T-helper 17 cell (primary cell): ENCODE measurements around the gene TTC7B. TPM values are rescaled to one million over a fixed set of nuclear protein-coding genes. Genes with fewer than 3 reads are reported as not detected.
A peak's percentile ranks its signal among the peaks of the same experiment; 100 is the strongest.

Experiments used
- ATAC-seq: fragments of 150-1000 bp; cut with Tn5 transposase; 2 replicates; pipeline ENCODE4 v1.10.0; 2021; ENCODE audit warnings: mild to moderate bottlenecking, moderate library complexity
- DNase-seq, 3 donors: peaks; one replicate each; pipeline versions ENCODE4 v3.0.0 to v3.0.0-alpha.2; 2020 to 2021
- H3K9me3 ChIP-seq: one replicate; pipeline ENCODE4 v1.7.0; 2013; ENCODE audit warnings: low read length, mild to moderate bottlenecking; ENCODE audit not compliant: control insufficient read depth, poor library complexity, severe bottlenecking
- H3K27ac Mint-ChIP-seq: one replicate; pipeline ENCODE4 v1.8.0; 2022; ENCODE audit warnings: mild to moderate bottlenecking, moderate library complexity, mixed read lengths
- H3K27me3 Mint-ChIP-seq: one replicate; pipeline ENCODE4 v1.8.0; 2022; ENCODE audit warnings: mixed read lengths
- H3K36me3 Mint-ChIP-seq: one replicate; pipeline ENCODE4 v1.8.0; 2022; ENCODE audit warnings: low read depth, mixed read lengths
- H3K4me1 Mint-ChIP-seq: one replicate; pipeline ENCODE4 v1.8.0; 2022; ENCODE audit warnings: mild to moderate bottlenecking, mixed read lengths
- H3K4me3 Mint-ChIP-seq: one replicate; pipeline ENCODE4 v1.8.0; 2022; ENCODE audit warnings: mild to moderate bottlenecking, moderate library complexity, mixed read lengths
- total RNA-seq, 4 donors: library from RNA in 2 of 4; stranded (reverse) in 2 of 4; gene quantifications; one replicate each; pipeline ENCODE4 v1.2.3 and lab custom pipeline; 2022 to 2026

TTC7B gene
- total RNA-seq, 2 donors from 2014 or later: 2.5 to 28.3 TPM

DNA sequence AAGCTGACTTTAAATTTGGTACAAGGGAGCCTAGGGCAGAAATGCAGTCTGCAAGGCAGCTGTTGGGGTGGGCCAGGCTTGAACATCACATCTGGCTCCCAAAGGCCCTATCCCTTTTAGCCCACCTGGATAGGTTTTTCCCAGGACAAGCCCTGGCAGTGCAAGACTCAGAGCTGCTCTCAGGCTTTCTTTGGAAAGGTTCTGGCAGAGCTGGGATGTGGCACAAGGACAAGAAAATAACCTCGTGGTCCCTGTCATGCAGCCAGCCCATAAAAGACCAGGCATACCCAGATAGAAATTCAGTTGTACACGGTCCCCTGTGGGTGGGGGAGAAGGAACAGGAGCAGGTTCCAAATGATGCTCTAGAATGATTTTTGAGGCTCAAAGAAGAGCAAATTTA is 206.9 kb downstream of the TTC7B start:
- Mint-ChIP-seq H3K36me3 (no peaks in the 10 kb centered on the region), H3K4me3 (no peak overlapping the region), H3K27ac (no peak overlapping the region), H3K4me1 (peaks cover 4% of the 10 kb centered on the region), H3K27me3 (peaks cover 22% of the 10 kb centered on the region)
- ATAC-seq: no peak
- no peak for DNase-seq
- no peaks in the 10 kb centered on the region for H3K9me3 ChIP-seq

GRCh38 chr14:90608929-90609341 is 207.3 kb downstream of the TTC7B start:
- no peak for ATAC-seq
- Mint-ChIP-seq H3K27ac (no peak overlapping the region), H3K4me1 (peaks cover 2% of the 10 kb centered on the region), H3K36me3 (no peaks in the 10 kb centered on the region), H3K4me3 (no peak overlapping the region), H3K27me3 (peaks cover 26% of the 10 kb centered on the region)
- H3K9me3 ChIP-seq: no peaks in the 10 kb centered on the region
- DNase-seq: no peak

GRCh38 chr14:90608281-90608680 is 207.9 kb downstream of the TTC7B start:
- Mint-ChIP-seq H3K27ac (peak overlapping the region; percentile 43), H3K4me3 (no peak overlapping the region), H3K4me1 (peaks cover 2% of the 10 kb centered on the region), H3K36me3 (no peaks in the 10 kb centered on the region), H3K27me3 (peaks cover 28% of the 10 kb centered on the region)
- no peaks in the 10 kb centered on the region for H3K9me3 ChIP-seq
- no peak for DNase-seq
- ATAC-seq: no peak

DNA sequence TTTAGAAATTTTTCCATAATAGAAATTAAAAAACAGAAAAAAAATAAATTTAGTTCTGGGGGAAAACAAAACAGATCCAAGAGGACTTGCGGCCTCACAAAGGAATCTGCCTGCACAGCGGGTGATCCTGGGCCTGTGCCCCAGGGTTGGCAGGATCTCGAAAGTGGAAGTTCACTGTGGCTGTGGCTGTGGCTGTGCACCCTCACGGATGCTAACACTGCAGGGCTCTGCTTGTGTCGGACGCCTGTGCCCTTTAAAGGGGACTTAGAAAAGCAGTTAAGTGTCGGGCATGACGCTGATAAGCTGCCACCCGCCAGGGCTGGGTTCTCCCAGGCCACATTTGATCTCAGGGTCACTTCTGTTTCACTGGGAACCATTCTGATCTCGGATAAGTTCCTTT is 209.1 kb downstream of the TTC7B start:
- peaks cover 35% of the 10 kb centered on the region for H3K27me3 Mint-ChIP-seq
- no peak for DNase-seq
- H3K9me3 ChIP-seq: no peaks in the 10 kb centered on the region
- ATAC-seq: no peak
- H3K36me3 Mint-ChIP-seq: peaks cover 2% of the 10 kb centered on the region
- H3K4me3 Mint-ChIP-seq: no peak overlapping the region
- H3K4me1 Mint-ChIP-seq: peaks cover 2% of the 10 kb centered on the region
- no peak overlapping the region for H3K27ac Mint-ChIP-seq

GRCh38 chr14:90606434-90606833 is 209.8 kb downstream of the TTC7B start:
- Mint-ChIP-seq H3K4me3 (no peak overlapping the region), H3K36me3 (peaks cover 2% of the 10 kb centered on the region), H3K27me3 (peaks cover 35% of the 10 kb centered on the region), H3K27ac (no peak overlapping the region), H3K4me1 (no peaks in the 10 kb centered on the region)
- ATAC-seq (no peak), DNase-seq (no peak)
- no peaks in the 10 kb centered on the region for H3K9me3 ChIP-seq

DNA sequence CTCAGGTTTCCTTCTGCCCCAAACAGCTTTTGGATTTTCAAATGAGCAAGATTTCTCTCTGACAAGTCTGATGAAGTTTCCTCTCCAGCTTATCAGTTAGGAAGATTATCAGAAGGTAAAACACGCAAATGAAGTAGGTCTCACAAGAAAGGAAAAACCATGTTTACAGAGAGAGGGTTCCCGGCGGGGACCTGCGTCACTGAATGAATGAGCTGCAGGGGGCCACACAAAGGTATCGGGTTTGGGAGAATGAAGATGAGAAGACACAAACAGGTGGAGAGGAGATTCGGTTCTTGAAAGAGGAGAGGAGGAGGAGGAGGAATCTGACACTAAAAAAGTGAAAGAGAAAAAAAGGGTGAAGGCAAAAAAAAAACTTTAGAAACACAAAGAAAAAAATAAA is 210.8 kb downstream of the TTC7B start:
- Mint-ChIP-seq H3K4me1 (no peaks in the 10 kb centered on the region), H3K27ac (no peak overlapping the region), H3K27me3 (peaks cover 37% of the 10 kb centered on the region), H3K4me3 (no peak overlapping the region), H3K36me3 (peaks cover 2% of the 10 kb centered on the region)
- ATAC-seq (no peak), DNase-seq (no peak)
- H3K9me3 ChIP-seq: no peaks in the 10 kb centered on the region

- Mint-ChIP-seq H3K27me3 (peaks cover 47% of the 10 kb centered on the region), H3K4me1 (no peaks in the 10 kb centered on the region), H3K27ac (no peak overlapping the region), H3K4me3 (no peak overlapping the region), H3K36me3 (peaks cover 2% of the 10 kb centered on the region)
- H3K9me3 ChIP-seq: no peaks in the 10 kb centered on the region
- DNase-seq: no peak
- ATAC-seq: no peak
These were observed 211.9 kb downstream of the TTC7B start for GRCh38 chr14:90604356-90604755.

GRCh38 chr14:90603841-90604240 is 212.4 kb downstream of the TTC7B start:
- ATAC-seq (no peak), DNase-seq (no peak)
- Mint-ChIP-seq H3K27ac (no peak overlapping the region), H3K36me3 (peaks cover 2% of the 10 kb centered on the region), H3K4me1 (no peaks in the 10 kb centered on the region), H3K4me3 (no peak overlapping the region), H3K27me3 (peaks cover 51% of the 10 kb centered on the region)
- H3K9me3 ChIP-seq: no peaks in the 10 kb centered on the region

DNA sequence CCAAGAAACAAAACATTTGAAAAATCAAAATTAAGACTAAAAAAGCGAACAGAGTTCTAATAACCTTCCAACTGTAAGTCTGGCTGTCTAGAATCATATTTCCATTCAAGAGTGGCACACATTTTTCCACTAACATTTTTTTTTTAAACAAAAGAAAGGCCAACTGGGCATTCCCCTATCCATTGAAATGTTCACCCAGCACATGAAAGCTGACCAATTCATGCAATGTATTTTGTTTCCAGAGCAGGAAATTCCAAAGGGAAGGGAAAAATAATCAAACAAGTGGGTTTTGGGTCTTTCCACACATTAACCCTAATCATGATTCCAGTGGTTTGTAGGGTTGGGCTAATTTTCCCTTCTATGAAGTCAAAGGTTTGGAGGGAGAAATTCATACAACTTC is 212.9 kb downstream of the TTC7B start:
- DNase-seq (no peak), ATAC-seq (no peak)
- Mint-ChIP-seq H3K27ac (no peak overlapping the region), H3K4me1 (no peaks in the 10 kb centered on the region), H3K36me3 (peaks cover 2% of the 10 kb centered on the region), H3K4me3 (no peak overlapping the region), H3K27me3 (peaks cover 50% of the 10 kb centered on the region)
- H3K9me3 ChIP-seq: no peaks in the 10 kb centered on the region

DNA sequence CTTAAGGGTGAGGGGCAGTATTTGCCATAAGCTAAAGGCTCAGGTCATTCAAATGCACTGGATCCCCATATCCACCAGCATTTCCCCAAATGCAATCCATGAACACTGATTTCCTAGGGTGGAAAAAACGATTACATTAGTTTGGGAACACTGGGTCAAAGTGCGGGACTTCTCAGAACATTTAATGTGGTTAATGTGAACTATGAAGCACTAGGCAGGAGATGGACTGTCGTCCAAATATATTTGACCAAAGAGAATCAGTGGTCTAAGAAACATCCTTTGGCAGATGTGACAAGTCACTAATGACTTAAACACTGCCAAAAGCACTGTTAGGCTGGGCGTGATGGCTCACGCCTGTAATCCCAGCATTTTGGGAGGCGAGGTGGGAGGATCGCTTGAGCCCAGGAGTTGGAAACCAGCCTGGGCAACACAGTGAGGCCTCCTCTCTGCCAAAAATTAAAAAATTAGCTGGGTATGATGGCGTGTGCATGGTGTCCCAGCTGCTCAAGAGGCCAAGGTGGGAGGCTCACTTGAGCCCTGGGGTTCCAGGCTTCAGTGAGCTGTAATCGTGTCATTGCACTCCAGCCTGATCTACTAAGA is 214.0 kb downstream of the TTC7B start:
- H3K9me3 ChIP-seq: no peaks in the 10 kb centered on the region
- ATAC-seq (no peak), DNase-seq (no peak)
- H3K36me3 Mint-ChIP-seq: peaks cover 2% of the 10 kb centered on the region
- no peaks in the 10 kb centered on the region for H3K4me1 Mint-ChIP-seq
- peaks cover 47% of the 10 kb centered on the region for H3K27me3 Mint-ChIP-seq
- no peak overlapping the region for H3K27ac Mint-ChIP-seq
- no peak overlapping the region for H3K4me3 Mint-ChIP-seq

GRCh38 chr14:90601563-90601962 is 214.7 kb downstream of the TTC7B start:
- ATAC-seq (no peak), DNase-seq (no peak)

DNA sequence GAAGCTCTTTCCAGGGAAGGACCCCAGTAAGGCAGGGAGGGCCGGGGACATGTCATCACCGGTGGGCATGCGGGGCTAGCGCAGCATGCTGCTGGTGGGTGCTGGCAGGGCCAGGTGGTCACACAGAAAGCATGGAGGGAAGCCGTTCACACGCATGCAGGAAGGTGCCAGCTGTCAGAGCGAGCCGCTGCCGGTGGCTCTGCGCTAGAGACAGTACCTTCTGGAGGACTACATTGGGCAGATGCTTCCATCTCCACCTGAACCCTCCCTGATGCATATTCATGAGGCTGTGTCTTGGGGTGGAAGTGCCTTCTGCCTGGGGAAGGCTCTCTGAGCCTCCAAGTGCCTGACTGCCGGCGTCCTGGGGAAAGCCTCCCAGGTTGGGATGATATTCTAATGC is 215.6 kb downstream of the TTC7B start:
- H3K4me3 Mint-ChIP-seq: no peak overlapping the region
- DNase-seq (no peak), ATAC-seq (no peak)
- no peak overlapping the region for H3K27ac Mint-ChIP-seq
- H3K27me3 Mint-ChIP-seq: peaks cover 45% of the 10 kb centered on the region
- H3K9me3 ChIP-seq: no peaks in the 10 kb centered on the region
- H3K36me3 Mint-ChIP-seq: peaks cover 2% of the 10 kb centered on the region
- no peaks in the 10 kb centered on the region for H3K4me1 Mint-ChIP-seq

More at GRCh38 chr14:90601563-90601962, 214.7 kb downstream of the TTC7B start:
- Mint-ChIP-seq H3K36me3 (peaks cover 2% of the 10 kb centered on the region), H3K27ac (no peak overlapping the region), H3K27me3 (peaks cover 47% of the 10 kb centered on the region), H3K4me1 (no peaks in the 10 kb centered on the region), H3K4me3 (no peak overlapping the region)
- H3K9me3 ChIP-seq: no peaks in the 10 kb centered on the region

DNA sequence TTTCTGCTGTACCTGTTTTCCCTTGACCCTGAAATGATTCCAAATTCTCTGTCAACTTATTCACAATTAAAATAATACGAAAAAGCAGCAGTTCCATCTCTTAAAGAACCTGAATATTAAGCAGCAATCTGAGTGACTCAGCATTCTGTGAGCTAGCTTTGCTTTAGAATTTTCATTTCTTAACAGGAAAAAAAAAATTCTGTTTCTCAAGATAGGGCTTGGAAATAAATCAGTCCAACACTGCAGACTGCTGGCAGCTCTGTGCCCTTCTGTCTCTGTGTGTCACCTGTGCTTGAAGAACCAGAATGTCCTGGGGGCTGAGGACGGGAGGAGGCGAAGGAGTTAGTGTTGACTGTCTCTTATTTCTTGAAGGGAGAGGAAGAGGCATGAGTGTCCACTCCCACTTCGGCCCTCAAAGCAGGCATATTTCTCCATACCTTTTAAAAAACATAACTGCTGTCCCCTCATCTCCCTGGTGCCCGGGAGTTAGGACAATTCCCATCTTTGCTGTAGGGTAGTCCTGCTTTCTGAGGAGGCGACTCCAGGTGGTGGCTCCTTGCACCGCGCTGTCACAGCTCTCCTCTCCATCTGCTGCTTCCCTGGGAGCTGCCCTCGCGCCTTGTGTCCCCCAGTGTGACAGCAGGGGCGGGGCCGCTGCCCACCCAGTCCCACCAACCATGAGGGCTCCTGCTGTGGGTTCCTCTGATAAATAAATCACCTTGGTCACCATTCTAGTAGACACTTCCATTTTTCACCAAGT is 216.3 kb downstream of the TTC7B start:
- peaks cover 2% of the 10 kb centered on the region for H3K36me3 Mint-ChIP-seq
- H3K4me1 Mint-ChIP-seq: no peaks in the 10 kb centered on the region
- H3K4me3 Mint-ChIP-seq: no peak overlapping the region
- H3K9me3 ChIP-seq: no peaks in the 10 kb centered on the region
- DNase-seq (no peak), ATAC-seq (no peak)
- H3K27me3 Mint-ChIP-seq: peaks cover 38% of the 10 kb centered on the region
- H3K27ac Mint-ChIP-seq: no peak overlapping the region

GRCh38 chr14:90599339-90599738 is 216.9 kb downstream of the TTC7B start:
- DNase-seq: no peak
- Mint-ChIP-seq H3K27ac (no peak overlapping the region), H3K27me3 (peaks cover 33% of the 10 kb centered on the region), H3K4me1 (no peaks in the 10 kb centered on the region), H3K36me3 (peaks cover 2% of the 10 kb centered on the region), H3K4me3 (no peak overlapping the region)
- H3K9me3 ChIP-seq: no peaks in the 10 kb centered on the region
- ATAC-seq: no peak
